ENCODE results near the gene PRELID2. TPM values are rescaled to one million over a fixed set of nuclear protein-coding genes. Genes with fewer than 3 reads are reported as not detected.
"Not testable (repeated sequence)": the region's sequence is repeated elsewhere in the genome, so short reads cannot be mapped to it uniquely, and the experiment has no call there.

PRELID2 gene
- total RNA-seq, 2 donors from 2014 or later = 4.1 to 5.4 TPM

- TF ChIP-seq, protein P1, sequence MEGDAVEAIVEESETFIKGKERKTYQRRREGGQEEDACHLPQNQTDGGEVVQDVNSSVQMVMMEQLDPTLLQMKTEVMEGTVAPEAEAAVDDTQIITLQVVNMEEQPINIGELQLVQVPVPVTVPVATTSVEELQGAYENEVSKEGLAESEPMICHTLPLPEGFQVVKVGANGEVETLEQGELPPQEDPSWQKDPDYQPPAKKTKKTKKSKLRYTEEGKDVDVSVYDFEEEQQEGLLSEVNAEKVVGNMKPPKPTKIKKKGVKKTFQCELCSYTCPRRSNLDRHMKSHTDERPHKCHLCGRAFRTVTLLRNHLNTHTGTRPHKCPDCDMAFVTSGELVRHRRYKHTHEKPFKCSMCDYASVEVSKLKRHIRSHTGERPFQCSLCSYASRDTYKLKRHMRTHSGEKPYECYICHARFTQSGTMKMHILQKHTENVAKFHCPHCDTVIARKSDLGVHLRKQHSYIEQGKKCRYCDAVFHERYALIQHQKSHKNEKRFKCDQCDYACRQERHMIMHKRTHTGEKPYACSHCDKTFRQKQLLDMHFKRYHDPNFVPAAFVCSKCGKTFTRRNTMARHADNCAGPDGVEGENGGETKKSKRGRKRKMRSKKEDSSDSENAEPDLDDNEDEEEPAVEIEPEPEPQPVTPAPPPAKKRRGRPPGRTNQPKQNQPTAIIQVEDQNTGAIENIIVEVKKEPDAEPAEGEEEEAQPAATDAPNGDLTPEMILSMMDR (IDR thresholded peaks at IDR 0.05) = no peak
- TF ChIP-seq POLR2A (IDR thresholded peaks at IDR 0.05) = no peak
- no peak for TF ChIP-seq POLR2AphosphoS5 (IDR thresholded peaks at IDR 0.05)
- no peak for DNase-seq (ENCODE audit: low spot score)
- H3K27ac ChIP-seq = no peak overlapping the region
- H3K9me3 ChIP-seq = no peaks in the 10 kb centered on the region
- intact Hi-C loops (cut with DNase I) = no loop called here
- no peaks in the 10 kb centered on the region for H3K27me3 ChIP-seq (replicated peaks; ENCODE audit: insufficient read depth)
- H3K4me3 ChIP-seq = no peak overlapping the region
- no peaks in the 10 kb centered on the region for H3K4me1 ChIP-seq (replicated peaks)
- H3K36me3 ChIP-seq = no peaks in the 10 kb centered on the region
- 98% methylated on average over 3 of the region's 3 CpGs for WGBS
Measured at GRCh38 chr5:145804701-145805100, 30.4 kb downstream of the PRELID2 start.

GRCh38 chr5:145803112-145804004 lies 31.8 kb downstream of the PRELID2 start:
- Histone ChIP-seq H3K27ac (no peak overlapping the region), H3K9me3 (no peaks in the 10 kb centered on the region), H3K27me3 (replicated peaks; ENCODE audit: insufficient read depth) (no peaks in the 10 kb centered on the region), H3K36me3 (no peaks in the 10 kb centered on the region), H3K4me1 (replicated peaks) (no peaks in the 10 kb centered on the region), H3K4me3 (no peak overlapping the region)
- 70% methylated on average over 9 of the region's 9 CpGs for whole genome bisulfite sequencing
- TF ChIP-seq POLR2A (IDR thresholded peaks at IDR 0.05) (no peak), POLR2AphosphoS5 (IDR thresholded peaks at IDR 0.05) (no peak)
- TF ChIP-seq, protein P1 (IDR thresholded peaks at IDR 0.05) = no peak
- intact Hi-C loops (cut with DNase I) = no loop called here
- no peak for DNase-seq (ENCODE audit: low spot score)

GRCh38 chr5:145801195-145801594 lies 33.9 kb downstream of the PRELID2 start:
- no peak overlapping the region for H3K4me3 ChIP-seq
- intact Hi-C loops (cut with DNase I) = no loop called here
- WGBS = 89% methylated on average over 4 of the region's 4 CpGs
- H3K4me1 ChIP-seq (replicated peaks) = no peaks in the 10 kb centered on the region
- H3K27me3 ChIP-seq (replicated peaks; ENCODE audit: insufficient read depth) = no peaks in the 10 kb centered on the region
- no peak for TF ChIP-seq POLR2AphosphoS5 (IDR thresholded peaks at IDR 0.05)
- no peak for TF ChIP-seq POLR2A (IDR thresholded peaks at IDR 0.05)
- TF ChIP-seq, protein P1 (IDR thresholded peaks at IDR 0.05) = no peak
- H3K27ac ChIP-seq = no peak overlapping the region
- no peaks in the 10 kb centered on the region for H3K36me3 ChIP-seq
- no peaks in the 10 kb centered on the region for H3K9me3 ChIP-seq
- no peak for DNase-seq (ENCODE audit: low spot score)

DNA sequence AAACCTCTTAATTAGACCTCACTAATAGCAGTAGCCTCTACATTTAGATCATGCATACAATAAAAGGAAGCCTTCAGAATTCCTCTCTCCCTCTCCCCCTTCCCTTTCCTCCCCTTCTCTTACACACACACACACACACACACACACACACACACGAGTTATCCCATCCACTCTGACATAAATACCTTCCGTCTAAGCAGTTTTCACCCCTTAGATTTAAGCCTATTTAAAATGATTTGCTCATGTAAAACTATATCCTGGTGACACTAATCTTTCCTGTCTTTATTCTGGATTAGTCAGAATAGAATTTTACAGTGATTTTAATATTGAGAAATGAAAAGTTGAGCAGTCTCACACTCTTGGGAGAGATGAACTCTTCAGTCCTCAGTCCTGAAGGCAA lies 35.0 kb downstream of the PRELID2 start:
- WGBS = 64% methylated on average over 2 of the region's 2 CpGs
- Histone ChIP-seq H3K27me3 (replicated peaks; ENCODE audit: insufficient read depth) (no peaks in the 10 kb centered on the region), H3K4me3 (no peak overlapping the region), H3K27ac (no peak overlapping the region), H3K36me3 (no peaks in the 10 kb centered on the region), H3K9me3 (no peaks in the 10 kb centered on the region), H3K4me1 (replicated peaks) (no peaks in the 10 kb centered on the region)
- no peak for DNase-seq (ENCODE audit: low spot score)
- intact Hi-C loops (cut with DNase I) = no loop called here
- TF ChIP-seq, protein P1 (IDR thresholded peaks at IDR 0.05) = no peak
- TF ChIP-seq POLR2A (IDR thresholded peaks at IDR 0.05) (no peak), POLR2AphosphoS5 (IDR thresholded peaks at IDR 0.05) (no peak)

GRCh38 chr5:145798503-145798902 lies 36.6 kb downstream of the PRELID2 start:
- H3K4me3 ChIP-seq; H3K27ac ChIP-seq; DNase-seq (ENCODE audit: low spot score); H3K36me3 ChIP-seq; intact Hi-C loops (cut with DNase I); H3K4me1 ChIP-seq (replicated peaks); H3K27me3 ChIP-seq (replicated peaks; ENCODE audit: insufficient read depth); H3K9me3 ChIP-seq: not testable (repeated sequence)

Data from prostate gland (tissue), 2 donors.